OCI-M2 (cell line): Measurements from ENCODE around the gene C1orf198.
"Not testable (repeated sequence)": the region's sequence is repeated elsewhere in the genome, so short reads cannot be mapped to it uniquely, and the experiment has no call there.

ENCODE experiments used
- DNase-seq: peaks from one replicate; lab custom pipeline; 2025; ENCODE audit not compliant: unreplicated experiment; lab: John Stamatoyannopoulos, UW

The C1orf198 gene

DNA sequence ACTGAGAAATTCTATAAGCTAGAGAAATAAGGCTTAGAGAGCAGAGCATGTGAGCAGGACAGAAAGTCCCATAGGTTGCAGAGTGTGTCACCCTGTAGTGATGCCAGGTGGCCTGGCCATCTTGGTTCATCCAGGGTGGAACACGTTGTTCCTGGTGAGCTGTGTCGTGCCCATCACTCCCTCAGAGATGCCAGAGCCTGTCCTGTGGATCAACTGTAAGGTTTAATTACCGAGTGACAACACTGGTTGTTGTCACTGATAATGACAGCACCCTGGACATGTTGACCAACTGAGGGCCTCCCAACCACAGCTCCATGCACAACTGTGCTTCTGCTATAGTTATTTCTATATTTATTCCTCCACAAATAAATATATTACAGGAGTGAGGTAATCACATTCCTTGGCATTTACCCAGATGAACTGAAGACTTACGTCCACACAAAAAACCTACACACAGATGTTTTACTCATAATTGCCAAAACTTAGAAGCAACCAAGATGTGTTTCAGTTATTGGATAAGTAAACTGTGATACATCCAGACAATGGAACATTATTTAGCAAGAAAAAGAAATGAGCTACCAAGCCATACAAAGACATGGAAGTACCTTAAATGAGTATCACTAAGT, 6.2 kb downstream of the C1orf198 start:
- DNase-seq: no peak

DNA sequence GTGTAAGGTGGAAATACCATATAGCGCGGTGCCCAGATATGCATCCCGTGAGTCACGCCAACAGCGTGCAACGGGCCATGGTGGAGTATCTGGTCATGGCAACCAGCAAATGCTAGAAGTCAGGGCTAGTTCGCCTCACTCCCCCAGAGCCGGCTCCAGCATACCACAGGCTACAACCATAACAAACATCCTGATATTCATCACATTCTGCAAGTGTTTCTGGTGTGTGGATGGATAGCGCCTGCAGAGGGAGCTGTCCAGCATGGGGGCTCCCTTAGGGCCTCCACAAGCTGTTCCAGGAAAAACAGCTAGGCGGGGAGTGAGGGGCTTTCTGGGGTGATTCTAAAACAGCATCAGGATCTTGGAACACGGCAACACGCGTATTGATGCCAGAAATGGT, 6.8 kb downstream of the C1orf198 start:
- DNase-seq: no peak

DNA sequence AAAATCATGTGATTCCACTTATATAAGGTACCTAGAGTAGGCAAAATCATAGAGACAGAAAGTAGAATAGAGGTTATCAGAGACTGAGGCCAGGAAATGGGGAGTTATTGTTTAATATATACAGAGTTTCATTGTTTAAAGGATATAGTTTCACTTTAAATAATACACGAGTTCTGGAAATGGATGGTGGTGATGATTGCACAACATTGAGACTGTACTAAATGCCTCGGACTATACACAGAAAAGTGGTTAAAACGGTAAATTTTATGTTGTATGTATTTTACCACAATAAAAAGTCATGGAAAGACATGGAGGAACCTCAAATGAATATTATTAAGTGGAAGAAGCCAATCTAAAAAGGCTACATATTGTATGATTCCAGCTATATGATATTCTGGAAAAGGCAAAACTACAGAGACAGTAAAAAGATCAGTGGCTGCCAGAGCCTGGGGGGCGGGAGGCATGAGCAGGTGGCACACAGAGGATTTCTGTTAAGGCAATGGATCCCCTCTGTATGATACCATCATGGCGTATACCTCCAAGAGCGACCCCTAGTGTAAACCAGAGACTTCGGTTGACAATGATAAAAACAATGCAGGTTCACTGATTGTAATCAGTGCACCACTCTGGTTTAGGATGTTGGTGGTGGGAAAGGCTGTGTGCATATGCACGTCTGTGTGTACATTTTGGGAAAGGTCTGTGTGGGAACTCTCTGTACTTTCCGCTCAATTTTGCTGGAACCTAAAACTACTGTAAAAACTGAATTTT, 7.5 kb downstream of the C1orf198 start:
- no peak for DNase-seq

DNA sequence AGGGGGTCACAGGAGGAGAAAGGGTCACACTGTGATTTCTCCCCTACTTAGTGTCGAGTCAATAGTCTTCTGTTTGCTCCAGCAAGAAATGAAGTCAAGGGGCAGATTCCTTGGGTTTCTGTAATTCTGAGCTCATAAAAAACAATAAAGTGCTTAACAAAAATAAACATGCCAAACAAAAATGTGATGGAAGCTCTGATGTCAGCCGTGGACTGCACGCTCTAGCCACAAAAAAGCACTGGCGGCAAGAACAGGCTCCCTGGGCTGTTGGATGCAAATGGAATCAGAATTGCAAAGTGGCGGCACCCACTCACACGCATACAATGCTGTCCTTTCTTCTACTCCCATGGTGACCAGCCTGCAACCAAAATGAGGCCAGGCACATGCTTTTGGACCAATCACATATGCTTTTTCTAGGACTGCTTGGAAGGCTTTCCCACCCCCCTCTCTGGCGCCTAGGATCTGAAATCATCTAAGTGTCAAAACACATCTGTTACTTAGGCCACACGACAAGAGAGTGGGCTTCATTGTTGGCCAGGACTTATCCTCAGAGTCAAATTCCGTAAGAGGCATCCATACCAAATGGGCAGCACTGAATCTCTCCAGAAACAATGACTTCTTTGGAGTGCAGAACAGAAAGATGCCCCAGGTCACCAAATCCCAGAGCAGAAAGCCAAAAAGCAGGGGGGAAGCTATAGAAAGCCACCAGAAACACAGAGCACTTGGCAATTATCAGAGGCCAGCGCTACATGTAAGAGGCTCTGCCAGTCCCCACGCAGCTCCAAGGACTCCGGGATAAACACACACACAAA, 9.2 kb downstream of the C1orf198 start:
- no peak for DNase-seq

DNA sequence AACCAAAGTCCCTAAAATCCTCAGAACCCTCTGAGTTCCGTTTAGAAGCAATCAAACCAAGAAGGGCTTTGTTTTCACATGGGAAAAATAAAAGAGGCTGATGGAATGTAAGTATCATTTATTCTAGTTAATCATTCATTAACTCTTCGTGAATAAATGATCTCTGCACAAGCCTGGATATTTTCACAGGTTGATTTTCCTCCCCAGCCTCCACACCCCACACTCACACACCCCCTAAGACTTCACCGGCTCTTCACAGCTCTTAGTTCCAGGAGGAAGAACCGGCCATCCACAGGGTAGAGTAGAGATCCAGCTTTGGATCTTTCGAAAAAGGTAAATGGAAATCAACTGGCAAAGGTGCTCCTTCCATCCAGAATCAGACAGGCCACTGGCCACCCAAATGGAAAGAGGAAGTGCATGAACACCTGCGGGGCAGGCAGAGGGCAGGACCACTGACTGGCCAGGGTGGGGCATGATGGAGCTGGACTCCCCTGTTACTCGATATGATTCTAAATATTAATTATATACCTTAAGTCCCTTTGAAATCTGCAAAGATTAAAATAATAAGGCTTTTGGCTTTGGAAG, 10.0 kb downstream of the C1orf198 start:
- no peak for DNase-seq

DNA sequence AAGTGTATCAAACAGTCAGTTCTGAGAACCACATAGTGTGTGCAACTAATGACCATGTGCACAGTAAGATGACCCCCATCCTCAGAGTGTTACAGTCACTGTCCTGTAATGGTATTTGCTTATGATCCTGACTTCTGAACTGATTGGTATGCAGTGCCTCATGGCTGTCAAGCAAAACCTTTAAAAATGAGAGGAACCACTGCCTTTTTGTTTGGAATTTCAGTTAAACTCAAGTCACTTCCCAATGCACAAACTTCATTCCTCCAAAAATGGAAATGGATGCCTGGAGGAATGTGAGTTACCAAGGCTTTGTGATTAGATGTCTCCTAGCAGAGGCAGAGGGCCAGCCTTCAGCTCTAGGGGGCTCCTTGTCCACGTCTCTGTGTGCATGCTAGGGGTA, 10.5 kb downstream of the C1orf198 start:
- no peak for DNase-seq

DNA sequence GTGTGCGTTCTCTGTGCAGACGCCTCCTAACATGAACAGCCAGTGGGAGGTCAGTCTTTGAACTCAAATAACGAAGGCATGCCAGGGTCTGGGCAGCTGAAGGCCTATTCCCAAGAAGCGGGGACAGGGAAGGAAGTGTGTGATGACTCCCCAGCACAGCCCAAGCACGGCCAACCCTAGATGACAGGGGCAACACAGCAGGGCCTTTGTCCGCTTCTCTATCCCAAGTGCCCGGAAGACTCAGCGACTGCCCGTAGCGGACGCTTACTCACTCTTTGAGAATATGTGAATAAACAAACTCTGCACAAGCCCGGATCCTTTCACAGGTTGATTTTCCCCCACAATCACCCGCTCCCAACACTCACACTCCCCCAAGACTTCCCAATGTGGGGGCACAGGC, 11.2 kb downstream of the C1orf198 start:
- DNase-seq: no peak

DNA sequence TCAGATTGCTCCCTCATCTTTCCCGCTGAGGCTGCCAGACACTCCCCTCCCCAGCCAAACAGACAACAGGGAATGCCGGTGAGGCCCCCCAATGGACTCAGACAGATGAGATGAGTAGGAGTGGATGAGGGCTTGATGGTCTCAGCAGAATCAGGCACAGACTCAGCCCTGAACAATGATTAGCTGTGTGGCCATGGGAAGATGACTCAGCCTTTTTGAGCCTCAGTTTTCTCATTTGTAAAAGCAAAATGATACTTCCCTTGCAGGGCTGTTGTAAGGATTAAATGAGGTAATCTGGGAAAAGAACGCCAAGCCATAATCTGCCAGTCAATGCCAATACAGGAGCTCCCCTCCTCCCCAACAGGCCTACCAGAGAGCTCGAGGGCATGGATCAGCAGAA, 12.4 kb downstream of the C1orf198 start:
- no peak for DNase-seq

DNA sequence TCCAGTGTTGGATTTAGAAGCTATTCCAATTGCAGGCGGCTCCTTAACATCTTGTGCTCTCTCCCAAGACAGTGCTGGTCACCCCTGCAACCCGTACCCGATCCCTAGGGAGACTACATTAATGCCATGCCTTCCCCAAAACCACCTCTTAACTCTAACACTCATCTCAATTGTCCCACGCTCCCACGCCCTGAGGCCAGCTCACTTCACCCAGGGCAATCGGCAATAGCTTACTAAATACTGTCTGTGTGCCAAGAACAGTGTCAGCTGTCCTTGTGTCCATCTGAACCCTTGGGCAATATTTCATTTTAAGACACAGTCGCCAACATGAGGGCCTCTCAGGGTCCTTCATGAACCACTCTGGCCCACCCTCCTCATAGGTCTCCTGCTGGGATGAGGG, 13.9 kb downstream of the C1orf198 start:
- no peak for DNase-seq

DNA sequence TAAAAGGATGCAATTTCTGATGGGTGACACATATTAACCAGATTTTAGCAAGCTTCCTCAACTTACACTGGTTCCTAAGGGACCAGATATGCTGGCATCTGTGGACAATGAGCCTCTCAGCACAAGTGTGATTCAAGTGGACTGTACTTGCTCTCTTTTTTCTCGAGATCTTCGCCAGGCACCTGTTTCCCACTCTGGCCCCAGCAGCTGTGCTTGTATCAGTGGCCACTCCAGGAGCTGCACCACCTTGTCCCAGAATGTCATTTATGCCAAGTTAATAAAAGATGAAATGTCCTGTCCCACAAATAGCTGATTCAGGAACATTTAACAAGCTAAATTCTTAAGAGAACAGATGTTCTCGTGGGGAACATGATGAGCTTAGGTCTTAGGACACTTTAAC, 14.6 kb downstream of the C1orf198 start:
- DNase-seq: no peak

DNA sequence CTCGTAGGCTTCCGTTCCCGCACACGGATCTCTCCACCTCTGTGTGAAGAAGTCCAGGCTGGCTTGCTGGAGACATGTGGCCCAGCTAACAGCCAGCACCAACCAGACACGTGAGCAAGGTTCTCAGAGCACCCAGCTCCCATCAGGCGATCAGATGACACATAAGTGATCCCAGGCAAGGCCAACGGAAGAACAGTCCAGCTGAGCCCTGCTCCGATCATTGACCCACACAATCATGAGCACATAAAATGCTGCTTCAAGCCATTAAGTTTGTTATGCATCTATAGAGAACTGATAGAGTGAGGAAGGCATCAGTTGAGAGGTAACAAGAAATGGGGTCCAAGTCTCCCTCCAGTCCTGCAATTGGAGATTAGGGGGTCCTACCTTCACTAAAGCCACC, 15.4 kb downstream of the C1orf198 start:
- no peak for DNase-seq

DNA sequence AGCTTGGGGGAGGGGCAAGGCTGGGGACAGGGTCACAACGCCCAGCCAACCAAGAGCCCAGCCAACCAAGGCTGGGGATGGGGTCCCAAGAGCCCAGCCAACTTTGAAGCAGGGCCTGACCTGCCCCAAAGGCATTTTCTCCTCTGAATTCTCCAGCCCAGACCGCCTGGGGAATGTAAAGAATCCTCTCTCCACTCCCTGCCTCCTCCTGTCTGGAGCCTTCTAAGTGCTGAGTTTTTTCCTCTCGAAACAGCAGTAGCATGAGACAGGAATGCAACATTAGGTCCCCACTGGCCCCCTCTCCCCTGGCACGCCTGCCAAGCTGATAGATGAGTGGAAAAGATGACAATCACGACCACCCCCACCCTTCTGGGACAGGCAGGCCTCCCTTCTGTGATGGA, 17.0 kb downstream of the C1orf198 start:
- DNase-seq: no peak

DNA sequence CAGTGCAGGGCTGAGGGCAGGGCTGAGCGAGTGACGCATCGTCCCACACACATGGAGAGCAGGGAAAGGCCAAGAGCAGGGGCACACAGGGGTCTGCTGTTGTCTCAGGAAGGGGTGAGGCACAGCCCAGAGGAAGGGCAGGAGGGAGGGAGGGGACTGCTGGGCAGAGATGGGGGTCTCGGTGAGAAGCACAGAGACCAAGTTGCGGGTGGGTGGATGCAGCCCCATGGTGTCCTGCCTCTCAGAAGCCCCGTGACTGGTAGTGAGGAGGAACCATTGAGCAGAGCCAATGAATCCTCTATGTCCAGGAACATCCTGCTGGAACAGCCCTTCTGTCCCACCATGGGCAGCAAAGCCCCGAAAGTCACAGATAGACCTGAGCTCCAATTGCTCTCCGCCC, 17.8 kb downstream of the C1orf198 start:
- no peak for DNase-seq

DNA sequence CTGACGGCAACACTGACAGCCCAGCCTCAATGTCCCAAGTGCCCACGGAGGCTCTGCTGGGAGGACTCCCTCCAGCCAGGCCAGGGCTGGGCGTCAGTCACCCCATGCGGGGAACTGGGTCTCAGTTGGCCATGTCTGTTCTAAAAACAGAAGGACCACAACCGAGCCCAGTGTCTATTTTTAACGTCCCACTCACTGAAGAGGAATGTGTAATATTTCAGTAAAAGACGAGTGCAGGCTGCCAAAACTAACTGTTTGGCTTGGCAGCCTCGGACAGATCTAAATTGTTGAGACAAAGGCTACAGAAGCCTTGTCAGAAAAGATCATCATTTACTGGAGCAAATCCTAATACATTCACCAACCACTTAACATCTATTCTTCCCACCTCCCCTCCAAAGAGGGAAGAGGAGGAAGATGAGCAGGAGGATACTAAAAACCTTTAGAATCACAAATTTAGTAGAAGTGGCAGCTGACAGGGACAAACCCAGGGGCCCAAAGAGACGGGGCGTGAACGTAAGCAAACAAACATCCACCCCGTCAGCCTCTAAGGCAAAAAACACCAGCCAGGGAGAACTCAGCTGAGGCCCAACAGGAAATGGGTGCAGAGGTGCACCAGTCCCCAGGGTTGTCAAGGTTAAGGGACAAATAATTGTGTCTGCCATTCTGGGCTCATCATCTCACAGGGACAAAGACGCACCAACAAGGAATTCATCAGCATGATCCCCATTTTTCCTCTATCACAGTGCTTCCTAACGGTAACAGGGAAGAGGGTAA, 18.7 kb downstream of the C1orf198 start:
- DNase-seq: no peak

DNA sequence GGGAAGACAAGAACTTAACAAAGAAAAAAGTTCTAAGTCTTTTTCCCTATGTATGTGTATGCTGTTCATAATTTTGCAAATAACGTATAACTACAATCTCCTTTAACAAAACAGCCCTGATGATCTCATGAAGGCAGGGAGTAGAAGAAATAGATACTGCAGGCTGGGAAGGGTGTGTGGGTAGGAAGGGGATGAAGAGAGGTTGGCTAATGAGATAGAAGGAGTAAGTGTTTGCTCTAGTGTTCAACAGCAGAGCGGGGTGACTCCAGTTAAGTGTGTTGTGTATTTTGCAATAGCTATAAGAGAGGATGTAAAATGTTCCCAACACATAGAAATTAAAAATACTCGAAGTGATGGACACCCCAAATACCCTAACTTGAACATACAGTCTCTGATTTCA, 20.1 kb downstream of the C1orf198 start:
- no peak for DNase-seq

DNA sequence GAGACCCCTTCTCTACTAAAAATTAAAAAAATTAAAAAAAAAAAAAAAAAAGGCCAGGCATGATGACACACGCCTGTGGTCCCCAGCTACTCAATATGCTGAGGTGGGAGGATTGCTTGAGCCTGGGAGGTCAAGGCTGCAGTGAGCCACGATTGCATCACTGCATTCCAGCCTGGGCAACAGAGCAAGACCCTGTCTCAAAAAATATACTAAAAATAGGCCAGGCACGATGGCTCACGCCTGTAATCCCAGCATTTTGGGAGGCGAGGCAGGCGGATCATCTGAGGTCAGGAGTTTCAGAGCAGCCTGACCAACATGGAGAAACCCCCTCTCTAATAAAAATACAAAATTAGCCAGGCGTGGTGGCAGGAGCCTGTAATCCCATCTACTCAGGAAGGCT, 23.1 kb downstream of the C1orf198 start:
- not testable (repeated sequence) for DNase-seq

DNA sequence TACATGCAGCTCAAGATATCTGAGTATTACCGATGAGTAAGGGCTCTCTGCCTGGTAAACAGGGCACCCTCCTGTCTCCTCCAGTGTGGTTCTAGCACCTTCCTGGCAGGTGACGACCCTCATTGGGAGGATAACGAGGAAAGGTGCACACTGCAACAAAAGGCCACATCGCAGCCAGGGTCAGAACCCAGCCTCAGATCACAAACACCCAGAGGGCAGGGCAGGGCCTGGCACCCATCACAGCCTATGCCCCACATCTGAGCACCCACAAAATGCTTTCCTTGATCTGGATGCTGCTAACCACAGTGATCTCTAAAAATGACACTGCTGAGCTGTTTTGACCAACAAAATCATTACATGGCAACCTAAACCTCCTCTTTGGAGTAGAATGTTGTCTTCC, 23.8 kb downstream of the C1orf198 start:
- DNase-seq: no peak

DNA sequence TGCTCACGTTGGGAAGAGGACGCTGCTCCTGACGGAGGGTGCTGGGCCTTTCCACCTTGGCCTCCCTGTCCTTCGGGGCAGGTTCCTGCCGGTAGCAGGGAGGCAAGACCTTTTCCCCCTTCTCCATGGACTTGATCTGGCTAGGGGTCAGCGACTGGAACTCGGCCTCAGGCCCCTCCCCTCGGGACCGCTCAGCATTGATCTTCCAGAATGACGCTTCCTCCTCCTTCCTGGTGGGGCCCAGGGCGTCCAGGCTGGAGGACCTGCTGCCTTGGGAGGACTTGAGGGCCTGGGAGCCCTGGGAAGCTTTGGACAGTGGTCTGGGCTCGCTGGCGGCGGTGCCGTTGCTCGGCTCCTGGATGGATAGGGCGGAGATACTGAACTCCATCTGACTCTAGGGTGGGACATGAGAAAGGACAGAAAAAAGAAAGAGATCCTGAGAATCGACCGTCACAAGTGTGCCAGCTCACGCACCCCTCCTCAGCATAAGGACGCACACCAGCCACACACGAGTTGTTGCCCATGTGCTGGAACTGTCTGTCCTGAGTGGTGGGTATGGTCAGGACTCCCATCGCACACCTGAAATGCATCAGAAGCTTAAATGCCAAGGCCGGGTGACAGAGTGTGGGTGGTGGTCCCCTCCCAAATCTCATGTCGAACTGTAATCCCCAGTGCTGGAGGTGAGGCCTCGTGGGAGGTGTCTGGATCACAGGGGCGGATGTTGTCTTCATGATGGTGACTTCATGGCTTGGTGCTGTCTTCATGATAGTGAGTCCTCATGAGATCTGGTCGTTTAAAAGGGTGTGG, 24.6 kb downstream of the C1orf198 start:
- no peak for DNase-seq

DNA sequence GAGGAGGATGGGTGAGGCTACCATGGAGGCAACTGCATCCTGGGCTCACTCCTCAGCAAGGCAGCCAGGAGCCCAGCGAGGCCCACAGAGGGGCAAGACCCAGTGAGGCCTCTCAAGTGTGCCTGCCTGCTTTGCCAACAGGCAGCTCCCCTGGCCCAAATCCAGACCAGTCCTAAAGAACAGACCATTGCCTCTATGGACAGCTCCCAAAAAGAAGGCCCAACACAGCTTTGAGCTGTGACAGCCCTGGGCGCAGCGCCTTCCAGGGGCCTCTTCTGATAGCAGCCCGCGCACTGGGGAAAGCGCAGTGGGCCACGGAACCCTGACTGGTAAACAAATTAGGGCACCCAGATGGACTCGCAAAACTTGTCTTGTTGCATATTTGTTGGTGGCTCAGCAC, 25.5 kb downstream of the C1orf198 start:
- no peak for DNase-seq

DNA sequence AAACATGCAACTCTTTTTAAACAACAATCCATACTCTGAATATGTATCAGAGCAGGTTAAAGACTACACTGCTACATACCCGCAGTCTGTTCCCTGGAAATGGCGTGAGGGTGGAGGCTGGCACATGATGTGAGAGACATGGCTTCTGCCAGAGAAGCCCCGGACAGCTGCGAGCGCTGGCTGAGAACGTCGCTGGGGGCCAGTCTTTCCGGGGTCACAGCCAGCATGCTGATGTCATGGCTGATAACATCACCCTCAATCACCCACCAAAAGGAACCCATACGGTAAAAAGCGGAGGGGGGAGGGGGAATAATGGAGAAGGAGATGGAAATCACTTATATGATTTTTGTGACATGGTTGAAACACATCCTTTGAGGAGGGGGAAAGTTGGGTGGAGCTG, 29.1 kb downstream of the C1orf198 start:
- no peak for DNase-seq
